Activated CD4-positive, alpha-beta T cell treated with anti-CD3 and anti-CD28 coated beads, Interleukin-2, amount 50 U/mL, for 24 hours (primary cell): ENCODE results near the gene SRGAP3.

Experiments
- DNase-seq, 2 donors: peaks; one replicate each; pipeline ENCODE4 v3.0.0-alpha.2; 2020; ENCODE audit warnings: low read depth in 1 of 2, low spot score in 1 of 2

SRGAP3 gene

DNA sequence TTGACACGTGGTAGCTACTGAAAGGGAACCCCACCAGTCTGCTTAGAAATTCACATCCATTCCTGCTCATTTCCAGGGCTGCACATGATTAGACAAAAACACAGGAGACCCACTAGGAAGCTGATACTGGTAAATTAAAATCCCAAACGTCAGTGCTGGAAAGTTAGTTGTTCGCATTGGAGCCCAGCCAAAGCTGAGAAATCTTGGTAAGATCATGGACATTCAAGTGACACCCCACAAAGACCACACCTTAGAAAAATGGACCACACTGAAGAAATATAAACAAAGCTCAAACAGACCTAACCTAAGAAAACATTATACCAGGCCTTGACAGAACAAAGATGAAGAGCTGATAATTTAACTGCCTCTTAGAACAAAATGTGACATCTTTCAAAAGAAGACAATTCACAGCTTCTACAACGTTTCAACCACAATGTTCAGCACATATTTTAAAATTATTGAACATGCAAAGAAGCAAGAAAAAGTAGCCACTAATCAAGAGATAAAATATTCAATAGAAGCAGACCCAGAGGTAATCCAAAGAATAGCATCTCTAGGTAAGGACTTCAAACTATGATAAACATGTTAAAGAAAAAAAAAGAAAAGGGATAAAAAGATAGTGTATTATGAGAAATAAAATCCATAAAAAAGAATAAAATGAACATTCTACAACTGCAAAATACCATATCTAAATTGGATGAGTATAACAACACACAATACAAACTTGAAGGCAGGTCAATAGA is 306.5 kb downstream of the SRGAP3 start:
- DNase-seq = no peak

DNA sequence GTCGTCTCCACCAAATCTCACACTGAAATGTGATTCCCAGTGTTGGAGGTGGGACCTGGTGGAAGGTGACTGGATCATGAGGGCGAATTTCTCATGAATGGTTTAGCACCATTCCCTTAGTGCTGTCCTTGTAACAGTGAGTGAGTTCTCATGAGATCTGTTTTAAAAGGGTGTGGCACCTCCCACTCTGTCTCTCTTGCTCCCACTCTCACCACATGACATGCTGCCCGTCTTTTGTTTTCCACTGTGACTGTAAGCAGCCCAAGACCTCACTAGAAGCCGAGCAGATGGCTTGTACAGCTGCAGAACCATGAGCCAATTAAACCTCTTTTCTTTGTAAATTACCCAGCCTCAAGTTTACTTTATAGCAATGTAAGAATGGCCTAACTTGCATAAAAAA is 307.3 kb downstream of the SRGAP3 start:
- no peak for DNase-seq

DNA sequence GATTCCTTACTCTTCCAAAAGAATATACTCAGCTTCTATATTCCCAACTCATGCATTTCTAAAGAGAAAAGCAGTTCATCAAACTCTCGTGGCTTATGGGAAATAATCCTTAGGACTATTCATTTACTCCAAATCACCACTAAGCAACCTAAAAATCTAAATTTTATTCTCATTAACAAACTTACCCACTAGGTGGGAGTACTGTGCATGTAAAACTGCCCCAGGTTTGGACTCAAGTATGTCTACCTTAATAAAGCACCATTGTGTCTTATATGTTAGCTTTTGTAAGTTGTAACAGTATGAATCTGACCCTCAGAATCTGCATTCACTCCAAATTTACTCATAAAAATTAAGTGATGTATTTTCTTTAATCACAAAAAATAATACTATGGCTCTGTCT is 311.4 kb downstream of the SRGAP3 start:
- DNase-seq = no peak

DNA sequence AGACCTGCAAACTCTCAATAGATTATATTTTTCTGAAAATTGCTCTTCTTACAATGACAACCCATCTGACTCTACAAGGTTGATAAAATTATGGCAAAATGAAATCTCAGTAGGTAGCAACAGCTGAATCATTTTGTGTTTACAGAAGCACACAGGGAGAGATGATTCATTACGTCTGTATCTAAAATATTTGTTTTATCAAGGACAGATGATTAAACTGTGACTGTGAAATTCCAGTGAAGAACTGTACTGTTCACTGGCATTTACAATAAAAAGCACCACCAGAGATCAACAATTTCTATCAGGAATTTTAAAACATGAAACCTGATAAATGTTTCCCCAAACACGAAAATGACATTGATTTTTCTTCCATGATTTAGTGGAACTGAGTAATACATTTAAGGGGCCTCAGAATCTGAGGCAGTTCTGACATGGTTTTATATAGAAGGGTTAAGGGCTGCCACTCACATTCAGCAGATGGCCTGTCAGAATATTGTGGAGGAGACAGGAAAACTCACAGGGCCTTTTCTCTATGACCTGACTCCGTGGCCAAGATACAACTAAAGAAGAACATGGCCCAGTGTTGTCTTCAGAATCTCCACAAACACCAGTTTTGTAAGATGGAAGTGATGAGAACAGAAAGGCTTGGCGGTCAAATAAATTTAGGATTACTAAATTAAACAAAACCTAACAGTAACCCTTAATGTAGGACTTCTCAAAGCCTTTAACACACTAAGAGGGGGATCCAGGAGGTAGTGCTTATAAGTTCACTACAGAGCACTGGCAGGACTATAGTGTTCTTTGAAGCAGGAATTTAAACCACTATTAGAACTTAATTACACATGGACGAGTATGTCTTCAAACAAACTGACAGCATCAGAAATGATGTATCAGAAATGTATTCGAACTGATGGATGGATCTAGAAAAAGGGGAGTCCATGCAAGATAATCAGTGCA is 312.1 kb downstream of the SRGAP3 start:
- no peak for DNase-seq

DNA sequence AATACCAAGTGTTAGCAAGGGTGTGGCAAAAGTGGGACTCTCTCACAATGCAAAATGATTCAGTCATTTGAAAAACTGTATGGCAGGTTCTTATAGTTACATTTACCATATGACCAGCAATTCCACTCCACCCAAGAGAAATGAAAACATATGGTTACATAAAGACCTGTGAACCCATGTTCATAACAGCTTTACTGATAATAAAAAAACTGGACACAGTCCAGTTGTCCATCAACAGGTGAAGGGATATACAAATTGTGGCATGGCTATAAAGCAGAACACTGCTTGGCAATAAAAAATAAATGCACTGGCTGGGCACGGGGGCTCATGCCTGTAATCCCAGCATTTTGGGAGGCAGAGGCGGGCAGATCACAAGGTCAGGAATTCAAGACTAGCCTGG is 316.9 kb downstream of the SRGAP3 start:
- no peak for DNase-seq

DNA sequence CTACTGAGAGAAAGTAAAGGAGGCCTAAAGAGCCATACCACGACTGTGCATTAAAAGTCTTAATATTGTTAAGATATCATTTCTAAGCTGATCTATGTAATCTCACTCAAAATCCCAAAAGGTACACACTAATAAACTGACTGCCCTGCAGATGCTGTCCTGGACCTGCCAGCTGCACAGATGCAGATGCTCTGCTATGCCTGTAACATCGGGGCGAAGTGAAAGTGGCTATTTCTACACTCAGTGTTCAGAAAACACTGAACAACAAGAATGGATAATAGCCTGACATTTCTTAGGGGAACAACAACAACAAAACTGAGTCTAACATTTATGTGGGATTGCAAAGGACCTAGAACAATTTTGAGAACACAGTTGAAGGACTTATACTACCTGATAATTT is 318.1 kb downstream of the SRGAP3 start:
- no peak for DNase-seq
